Brain pericyte (primary cell): ENCODE measurements around the gene CCER1.

Experiments used
- DNase-seq: peaks from one replicate; pipeline ENCODE4 v3.0.0-alpha.2; 2012; ENCODE audit warnings: low read depth, low spot score

CCER1 gene

DNA sequence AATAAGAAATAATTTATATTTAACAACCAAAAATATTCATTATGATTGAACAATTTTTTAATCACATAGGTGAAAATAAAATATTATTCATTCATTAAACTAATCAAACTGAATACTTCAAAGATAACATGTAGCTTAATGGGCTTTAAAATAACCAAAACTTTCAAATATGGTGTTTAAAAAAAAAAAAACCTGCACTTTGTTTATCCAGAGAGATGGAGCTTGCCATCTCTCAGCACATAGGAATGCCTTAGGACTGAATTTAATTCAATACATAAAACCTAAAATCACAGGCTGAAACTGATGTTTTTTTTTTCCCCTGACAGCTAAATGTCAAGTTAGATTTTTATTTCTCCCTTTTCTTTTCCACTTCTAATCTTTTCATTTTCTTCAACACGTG lies 14.4 kb upstream of the CCER1 start:
- no peak for DNase-seq

DNA sequence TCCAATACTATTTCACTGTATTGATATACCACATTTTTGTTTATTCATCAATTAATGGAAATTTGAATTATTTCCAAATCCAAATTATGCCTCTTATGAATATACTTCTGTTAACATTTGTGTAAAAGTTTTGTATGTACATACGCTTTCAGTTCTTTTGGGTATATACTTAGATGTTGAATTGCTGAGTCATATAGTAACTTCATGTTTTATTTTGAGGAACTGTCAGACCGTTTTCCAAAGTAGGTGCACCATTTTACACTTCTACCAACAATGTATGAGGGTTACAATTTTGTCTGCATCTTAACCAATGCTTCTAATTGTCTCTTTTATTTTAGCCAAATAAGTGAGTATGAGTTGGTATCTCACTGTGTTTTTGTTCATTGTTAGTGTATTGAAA lies 10.2 kb upstream of the CCER1 start:
- no peak for DNase-seq

DNA sequence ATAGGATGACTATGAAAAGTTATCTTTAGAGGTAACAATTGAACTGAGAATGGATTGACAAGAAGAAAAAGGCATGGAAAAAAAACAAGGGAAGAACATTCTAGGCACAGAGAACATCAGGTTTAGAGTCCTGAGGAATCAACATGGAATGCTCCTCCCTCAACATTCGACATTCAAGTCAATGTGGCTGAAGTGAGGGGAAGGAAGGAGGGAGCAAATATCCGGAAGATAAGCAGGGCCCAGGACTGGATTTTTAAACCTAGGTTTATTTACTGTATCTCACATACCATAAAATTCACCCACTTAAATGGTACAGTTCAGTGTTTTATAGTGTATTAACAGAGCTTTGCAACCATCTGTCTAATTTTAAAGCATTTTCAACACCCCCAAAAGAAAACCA lies 9.6 kb upstream of the CCER1 start:
- no peak for DNase-seq

- no peak for DNase-seq
Measured at GRCh38 chr12:90963946-90964345, 9.0 kb upstream of the CCER1 start.

GRCh38 chr12:90961154-90961553 lies 6.2 kb upstream of the CCER1 start:
- no peak for DNase-seq

DNA sequence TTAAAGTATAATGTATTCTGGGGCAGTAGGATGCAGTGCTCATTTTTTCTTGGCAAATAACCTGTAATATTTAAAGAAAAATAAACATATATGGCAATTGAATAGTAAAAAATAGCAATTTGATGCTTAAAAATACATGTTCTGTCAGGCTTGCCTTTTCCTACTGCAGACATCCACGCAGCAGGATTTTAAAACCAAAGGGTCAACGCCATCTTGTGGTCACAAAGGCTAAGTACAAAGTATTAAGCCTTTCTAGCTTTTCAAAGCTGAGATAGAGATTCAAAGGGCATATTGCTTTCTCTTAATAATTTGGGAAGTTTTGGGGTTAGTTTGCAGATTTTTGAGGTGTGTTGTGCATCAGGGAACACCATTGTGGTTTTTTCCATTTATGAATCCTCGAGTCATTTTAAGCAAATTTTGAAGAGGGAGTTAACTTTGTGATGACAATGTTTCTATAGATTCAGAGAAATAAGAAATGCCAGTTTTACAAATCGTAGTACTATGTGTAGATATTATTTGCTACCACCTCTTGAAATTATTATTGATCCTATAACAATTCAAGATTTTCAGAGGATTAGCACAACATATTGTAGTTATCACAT lies 4.7 kb upstream of the CCER1 start:
- no peak for DNase-seq

DNA sequence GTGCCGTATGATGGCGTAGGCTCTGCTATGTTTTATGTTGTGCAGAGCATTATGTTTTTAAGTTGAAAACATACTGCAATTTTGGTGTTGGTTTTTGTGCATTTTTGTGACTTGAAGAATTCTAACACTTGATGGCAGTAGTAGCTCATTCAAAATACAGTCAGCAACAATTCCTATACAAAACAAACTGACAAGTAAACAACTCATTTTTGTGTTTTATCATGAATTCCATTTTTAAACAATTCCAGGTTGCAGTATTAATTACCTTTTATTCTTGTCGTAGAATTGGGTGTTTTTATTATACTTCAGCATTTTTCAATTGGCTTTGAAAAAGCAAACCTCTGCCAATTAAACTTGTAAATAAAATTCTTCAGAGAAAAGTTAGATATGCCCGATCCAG lies 4.1 kb upstream of the CCER1 start:
- DNase-seq, result no peak

GRCh38 chr12:90958347-90958746 lies 3.4 kb upstream of the CCER1 start:
- no peak for DNase-seq

- DNase-seq, result no peak
Measured at GRCh38 chr12:90954428-90954827, 548 bp downstream of the CCER1 start.

DNA sequence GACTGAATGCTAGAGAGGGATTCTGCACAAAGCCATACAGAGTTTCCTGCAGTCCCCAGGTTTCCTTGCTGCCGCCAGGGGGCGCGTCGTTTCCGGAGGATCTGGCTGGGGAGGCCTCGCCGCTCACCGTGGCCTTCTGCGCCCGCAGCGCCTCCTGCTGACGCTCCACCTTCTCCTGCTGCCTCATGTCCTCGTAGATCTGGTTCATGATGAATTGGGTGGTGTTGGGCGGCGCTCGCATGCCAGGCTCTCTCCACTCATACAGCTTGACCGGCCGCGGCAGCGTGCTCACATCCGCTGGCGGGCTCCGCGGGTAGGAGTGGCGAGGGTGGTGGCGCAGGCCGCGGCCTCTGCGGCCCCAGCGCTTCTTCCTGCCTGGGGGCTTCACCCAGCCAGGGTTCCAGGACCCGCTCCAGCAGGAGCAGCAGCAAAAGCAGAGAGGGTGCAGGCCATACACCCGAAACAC lies 987 bp downstream of the CCER1 start:
- no peak for DNase-seq

DNA sequence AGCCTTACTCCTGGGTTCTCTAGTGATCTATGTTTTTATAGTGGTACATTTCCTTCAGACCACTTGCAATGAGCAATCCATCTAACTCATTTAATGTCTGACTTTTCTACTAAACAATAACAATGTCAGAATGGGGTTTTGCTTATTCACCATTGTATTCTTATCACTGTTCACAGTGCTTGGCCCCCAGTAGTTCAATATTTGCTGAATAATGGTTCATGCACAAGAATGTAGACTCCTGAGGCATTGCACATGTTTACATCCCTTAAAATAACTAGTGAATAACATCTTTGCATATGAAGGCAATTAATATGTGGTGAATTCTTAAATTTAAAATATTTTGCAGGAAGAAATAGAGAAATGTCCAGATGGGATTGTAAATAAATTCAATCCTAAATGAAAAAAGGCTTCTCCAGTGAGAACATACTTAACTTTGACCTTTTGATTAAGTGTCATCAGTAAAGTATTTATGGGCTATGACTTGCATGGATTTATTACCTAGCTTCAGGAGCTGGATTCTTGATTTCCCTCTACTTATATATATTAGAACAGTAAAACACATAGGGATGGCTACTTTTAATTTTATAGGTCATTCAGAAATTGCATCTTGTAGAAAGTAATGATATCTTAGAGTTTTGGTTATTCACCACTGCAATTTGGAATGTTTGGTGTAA lies 3.4 kb downstream of the CCER1 start:
- DNase-seq, result no peak

- no peak for DNase-seq
Measured at GRCh38 chr12:90947869-90948268, 7.1 kb downstream of the CCER1 start.

DNA sequence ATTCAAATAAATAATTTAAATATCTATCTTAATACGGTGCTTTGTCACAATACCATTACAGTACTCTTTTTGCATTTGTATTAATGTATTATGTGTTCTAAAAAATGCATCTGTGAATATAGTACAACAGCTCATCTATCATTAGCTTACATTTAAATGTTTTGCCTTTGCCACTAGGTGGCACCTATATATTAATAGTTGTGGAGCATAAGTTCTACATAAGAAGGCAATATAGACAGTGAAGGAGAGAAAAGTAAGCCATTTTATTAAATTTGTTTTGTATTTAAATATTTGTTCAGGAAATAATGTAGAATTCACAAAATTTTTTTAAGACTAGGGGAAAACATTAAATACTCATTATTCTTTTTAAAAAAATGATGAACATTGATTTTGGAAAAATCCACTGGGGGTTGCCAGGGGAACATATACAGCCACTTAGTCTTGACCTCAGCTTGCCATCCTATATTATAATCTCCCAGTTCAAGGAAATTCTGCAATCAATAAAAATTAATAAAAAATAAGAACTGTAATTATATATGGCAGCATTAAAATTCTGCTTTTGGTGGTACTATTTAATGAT lies 9.8 kb downstream of the CCER1 start:
- no peak for DNase-seq

GRCh38 chr12:90943255-90943654 lies 11.7 kb downstream of the CCER1 start:
- DNase-seq, result no peak

DNA sequence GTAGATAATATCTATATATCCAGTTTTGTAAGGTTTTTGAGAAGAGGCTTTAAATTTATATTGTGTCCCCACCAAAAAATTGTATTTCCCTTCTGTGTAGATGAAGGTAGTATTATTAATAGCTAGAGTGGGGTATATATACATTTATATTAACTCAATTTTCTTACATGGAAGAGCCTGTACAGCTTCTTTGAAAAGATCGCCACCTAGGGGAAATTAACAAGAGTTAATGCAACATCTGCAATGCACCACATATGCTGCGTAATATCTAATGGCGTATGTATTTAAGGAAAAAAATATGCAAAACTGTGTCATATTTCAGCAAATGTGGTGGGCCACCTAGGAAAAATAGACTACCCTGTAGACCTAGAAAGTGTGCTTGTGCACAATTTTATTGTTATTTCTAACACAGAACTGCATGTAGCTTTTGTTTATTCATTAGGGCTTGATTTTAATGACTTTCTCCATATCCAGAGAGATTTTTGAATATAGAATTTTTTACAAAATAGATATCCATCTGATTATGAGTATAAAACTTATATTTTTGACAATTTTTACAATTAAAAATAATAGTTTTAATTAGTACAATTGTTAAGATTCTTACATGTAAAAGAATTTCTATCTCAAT lies 14.0 kb downstream of the CCER1 start:
- no peak for DNase-seq

GRCh38 chr12:90939382-90939781 lies 15.6 kb downstream of the CCER1 start:
- DNase-seq, result no peak

GRCh38 chr12:90938451-90938850 lies 16.5 kb downstream of the CCER1 start:
- DNase-seq, result no peak

DNA sequence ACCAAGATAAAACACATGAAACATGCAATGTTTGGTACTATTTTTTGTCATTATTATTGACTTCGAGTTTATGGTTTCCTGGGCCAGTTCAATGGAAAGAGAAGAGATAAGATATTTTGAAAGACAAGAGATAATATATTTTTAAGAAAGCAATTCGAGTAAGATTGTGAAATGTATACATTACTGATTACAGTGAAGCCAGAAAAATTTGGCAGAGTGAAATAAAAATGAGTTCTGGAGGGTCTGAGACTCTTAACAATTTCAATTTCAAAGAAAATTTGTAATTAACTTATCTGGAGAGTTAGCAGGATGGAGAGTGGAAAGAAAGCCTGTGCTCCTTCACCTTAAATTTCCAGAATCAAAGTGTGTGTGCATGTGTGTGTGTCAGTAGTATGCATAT lies 17.3 kb downstream of the CCER1 start:
- no peak for DNase-seq

GRCh38 chr12:90936230-90937005 lies 18.6 kb downstream of the CCER1 start:
- DNase-seq, result no peak

DNA sequence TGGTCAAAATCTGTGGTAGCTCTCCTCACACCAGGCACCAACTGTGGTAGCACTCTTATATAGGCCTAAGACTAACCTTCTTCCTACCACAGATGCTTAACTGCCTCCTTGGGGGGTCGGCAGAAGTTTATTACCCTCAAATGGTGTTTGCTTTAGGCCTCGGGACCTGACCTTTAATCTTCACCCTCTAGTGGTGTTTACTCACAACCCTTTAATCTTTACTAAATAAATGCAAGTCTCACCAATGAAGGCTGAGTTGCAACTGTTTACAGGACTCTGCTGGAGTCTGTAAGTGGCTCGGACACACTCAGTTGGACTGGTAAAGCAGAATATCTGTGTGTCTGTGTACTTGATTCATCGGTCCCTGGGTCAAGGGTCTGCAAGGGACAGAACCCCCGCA lies 29.4 kb downstream of the CCER1 start:
- no peak for DNase-seq

DNA sequence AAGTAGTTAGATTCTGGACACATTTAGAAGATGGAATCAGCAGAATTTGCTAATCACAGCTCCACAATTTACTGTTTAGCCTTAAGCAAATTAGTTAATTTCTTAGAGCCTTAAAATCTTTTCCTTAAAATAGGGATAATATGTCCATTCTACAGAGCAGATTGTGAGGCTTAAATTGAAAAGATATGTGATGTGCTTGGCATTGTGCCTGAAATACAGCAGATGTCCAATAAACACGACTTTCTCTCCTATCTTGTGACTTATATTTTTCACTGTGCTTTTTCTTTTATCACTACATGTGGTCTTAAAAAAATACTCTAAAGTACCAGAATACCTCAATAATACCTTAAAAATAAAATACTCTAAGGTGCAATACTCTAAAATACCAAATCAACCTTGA lies 30.6 kb downstream of the CCER1 start:
- DNase-seq, result no peak

- DNase-seq, result no peak
Measured at GRCh38 chr12:90922145-90922627, 32.8 kb downstream of the CCER1 start.
